Naive thymus-derived CD4-positive, alpha-beta T cell (primary cell): ENCODE measurements around the gene ZNF280C. TPM values are rescaled to one million over a fixed set of nuclear protein-coding genes. Genes with fewer than 3 reads are reported as not detected.
"Not testable (repeated sequence)": the region's sequence is repeated elsewhere in the genome, so short reads cannot be mapped to it uniquely, and the experiment has no call there.

ENCODE experiments used
- ATAC-seq: fragments of 150-1000 bp; cut with Tn5 transposase; 2 replicates; pipeline ENCODE4 v1.10.0; 2021; ENCODE audit warnings: mild to moderate bottlenecking, moderate library complexity
- CTCF ChIA-PET: fragments of 350-600 bp; sonication (Branson Sonifier 250); formaldehyde crosslinking; loops from one replicate; lab custom pipeline; 2021; ENCODE audit warnings: antibody characterized with exemption; lab: Charles Lee
- POLR2A ChIA-PET: fragments of 350-600 bp; sonication (Branson Sonifier 250); formaldehyde crosslinking; loops from one replicate; lab custom pipeline; 2021; ENCODE audit warnings: antibody characterized with exemption, inconsistent platforms; lab: Charles Lee
- DNase-seq, 9 donors: peaks; one replicate each; pipeline versions ENCODE4 v3.0.0 to v3.0.0-alpha.2; 2020 to 2022; ENCODE audit warnings: mixed read lengths in 1 of 9
- H3K27ac ChIP-seq: one replicate; pipeline ENCODE4 v1.7.0; 2013; ENCODE audit warnings: mild to moderate bottlenecking, low read depth, low read length, moderate library complexity
- H3K27me3 ChIP-seq, 2 donors: one replicate each; pipeline ENCODE4 v1.7.0; 2013; ENCODE audit warnings: low read length in 2 of 2, mild to moderate bottlenecking in 2 of 2, moderate library complexity in 2 of 2; ENCODE audit not compliant: control insufficient read depth in 2 of 2, insufficient read depth in 2 of 2
- H3K36me3 ChIP-seq, 3 experiments: 1 replicate in 2 of 3; 2 replicates in 1 of 3; pipeline ENCODE4 v1.7.0; 2013; ENCODE audit warnings: low read length in 3 of 3, mild to moderate bottlenecking in 3 of 3, moderate library complexity in 1 of 3; ENCODE audit not compliant: insufficient read depth in 3 of 3, control insufficient read depth in 2 of 3
- H3K4me1 ChIP-seq, 2 donors: one replicate each; pipeline ENCODE4 v1.7.0; 2013; ENCODE audit warnings: low read length in 2 of 2, mild to moderate bottlenecking in 2 of 2, moderate library complexity in 1 of 2; ENCODE audit not compliant: control insufficient read depth in 2 of 2, insufficient read depth in 2 of 2
- H3K4me3 ChIP-seq: 2 replicates; pipeline ENCODE4 v1.7.0; 2013; ENCODE audit warnings: mild to moderate bottlenecking, low read length
- H3K9me3 ChIP-seq, 3 experiments: 1 replicate in 2 of 3; 2 replicates in 1 of 3; pipeline ENCODE4 v1.7.0; 2013; ENCODE audit warnings: low read length in 3 of 3; ENCODE audit not compliant: control insufficient read depth in 2 of 3
- H3K27ac Mint-ChIP-seq, 9 donors: one replicate each; pipeline ENCODE4 v1.8.0; 2020 to 2022; ENCODE audit warnings: mixed read lengths in 9 of 9, mild to moderate bottlenecking in 8 of 9, moderate library complexity in 5 of 9, inconsistent platforms in 2 of 9
- H3K27me3 Mint-ChIP-seq, 5 donors: one replicate each; pipeline ENCODE4 v1.8.0; 2021 to 2022; ENCODE audit warnings: mixed read lengths in 5 of 5, mild to moderate bottlenecking in 1 of 5
- H3K36me3 Mint-ChIP-seq, 5 donors: one replicate each; pipeline ENCODE4 v1.8.0; 2020 to 2022; ENCODE audit warnings: mixed read lengths in 5 of 5, mild to moderate bottlenecking in 3 of 5, inconsistent platforms in 1 of 5
- H3K4me1 Mint-ChIP-seq, 7 donors: one replicate each; pipeline ENCODE4 v1.8.0; 2020 to 2022; ENCODE audit warnings: mixed read lengths in 7 of 7, mild to moderate bottlenecking in 3 of 7, inconsistent platforms in 1 of 7
- H3K4me3 Mint-ChIP-seq, 10 donors: one replicate each; pipeline ENCODE4 v1.8.0; 2020 to 2022; ENCODE audit warnings: mild to moderate bottlenecking in 10 of 10, mixed read lengths in 10 of 10, moderate library complexity in 6 of 10, inconsistent platforms in 2 of 10
- H3K9me3 Mint-ChIP-seq, 11 donors: one replicate each; pipeline ENCODE4 v1.8.0; 2020 to 2022; ENCODE audit warnings: mixed read lengths in 11 of 11, mild to moderate bottlenecking in 4 of 11, inconsistent platforms in 1 of 11, moderate library complexity in 1 of 11
- intact Hi-C, 2 donors: fragments of 100-400 bp; cut with micrococcal nuclease; formaldehyde crosslinking; loops; one replicate each; pipeline ENCODE4 v1.15.1; 2023
- polyA plus RNA-seq, 2 donors: library from polyadenylated mRNA; unstranded; fragments of 300-500 nt; fragmentation: Illumina TruSeq; gene quantifications; one replicate each; pipeline ENCODE4 v1.2.3, GENCODE V29; 2021
- total RNA-seq, 6 experiments: library from RNA in 5 of 6; stranded (reverse) in 5 of 6; gene quantifications; 1 replicate in 5 of 6; 2 replicates in 1 of 6; pipeline ENCODE4 v1.2.3 and lab custom pipeline; 2021 to 2026

ZNF280C gene
- total and polyA plus RNA-seq, 7 experiments from 2014 or later = 2.4 to 5.6 (median 4.0) TPM

- H3K9me3 ChIP-seq = no peaks in the 10 kb centered on the region
- Mint-ChIP-seq H3K27me3 (no peaks in the 10 kb centered on the region), H3K36me3 (peaks cover 0 to 23% (median 13%) of the 10 kb centered on the region in 5 donors), H3K27ac (no peak overlapping the region), H3K4me3 (no peak overlapping the region), H3K9me3 (peaks cover 0 to 3% (median 0%) of the 10 kb centered on the region in 11 donors), H3K4me1 (peaks cover 9 to 26% (median 21%) of the 10 kb centered on the region in 7 donors)
- H3K27ac ChIP-seq = no peak overlapping the region
- DNase-seq = no peak
- intact Hi-C loops = no loop called here
- ChIA-PET POLR2A (no interaction called here), CTCF (interaction anchor here (0.7 kb wide), 1 partner anchor 331 kb away, joined by 3 read pairs; no protein-coding TSS in a partner anchor)
- no peaks in the 10 kb centered on the region for H3K36me3 ChIP-seq
- H3K4me1 ChIP-seq = no peaks in the 10 kb centered on the region
- H3K4me3 ChIP-seq = no peak overlapping the region
- no peak for ATAC-seq
- no peaks in the 10 kb centered on the region for H3K27me3 ChIP-seq
Observed at GRCh38 chrX:130251671-130252070, 17.0 kb downstream of the ZNF280C start.

- ChIA-PET CTCF (no interaction called here), POLR2A (no interaction called here)
- H3K4me1 Mint-ChIP-seq = peaks cover 9 to 16% (median 11%) of the 10 kb centered on the region in 7 donors
- no peaks in the 10 kb centered on the region for H3K27me3 Mint-ChIP-seq
- no peaks in the 10 kb centered on the region for H3K36me3 ChIP-seq
- H3K27ac Mint-ChIP-seq = no peak overlapping the region
- no peaks in the 10 kb centered on the region for H3K27me3 ChIP-seq
- H3K4me3 ChIP-seq = no peak overlapping the region
- intact Hi-C loops = no loop called here
- DNase-seq (no peak), ATAC-seq (no peak)
- H3K9me3 Mint-ChIP-seq = peaks cover 0 to 2% (median 0%) of the 10 kb centered on the region in 11 donors
- no peak overlapping the region for H3K4me3 Mint-ChIP-seq
- H3K4me1 ChIP-seq = no peaks in the 10 kb centered on the region
- H3K36me3 Mint-ChIP-seq = peaks cover 0 to 14% (median 7%) of the 10 kb centered on the region in 5 donors
- H3K27ac ChIP-seq = no peak overlapping the region
- H3K9me3 ChIP-seq = no peaks in the 10 kb centered on the region
Observed at GRCh38 chrX:130247996-130248395, 20.7 kb downstream of the ZNF280C start.

GRCh38 chrX:130246084-130246483 is 22.6 kb downstream of the ZNF280C start:
- peaks cover 9 to 16% (median 11%) of the 10 kb centered on the region in 7 donors for H3K4me1 Mint-ChIP-seq
- Histone ChIP-seq H3K4me3 (no peak overlapping the region), H3K27ac (no peak overlapping the region), H3K27me3 (no peaks in the 10 kb centered on the region), H3K4me1 (no peaks in the 10 kb centered on the region), H3K36me3 (peaks cover 0 to 5% (median 0%) of the 10 kb centered on the region in 3 experiments), H3K9me3 (no peaks in the 10 kb centered on the region)
- intact Hi-C loops = no loop called here
- H3K9me3 Mint-ChIP-seq = no peaks in the 10 kb centered on the region
- H3K27ac Mint-ChIP-seq = no peak overlapping the region
- DNase-seq (no peak), ATAC-seq (no peak)
- H3K27me3 Mint-ChIP-seq = no peaks in the 10 kb centered on the region
- no peak overlapping the region for H3K4me3 Mint-ChIP-seq
- H3K36me3 Mint-ChIP-seq = peaks cover 0 to 14% (median 7%) of the 10 kb centered on the region in 5 donors
- CTCF ChIA-PET = interaction anchor here (0.6 kb wide), 1 partner anchor 20 kb away, joined by 3 read pairs; no protein-coding TSS in a partner anchor
- POLR2A ChIA-PET = no interaction called here

GRCh38 chrX:130245441-130245840 is 23.3 kb downstream of the ZNF280C start:
- no peaks in the 10 kb centered on the region for H3K9me3 Mint-ChIP-seq
- POLR2A ChIA-PET = no interaction called here

GRCh38 chrX:130231184-130231583 is 37.5 kb downstream of the ZNF280C start:
- H3K27me3 ChIP-seq, DNase-seq, H3K36me3 ChIP-seq, H3K27ac Mint-ChIP-seq, H3K27me3 Mint-ChIP-seq, intact Hi-C loops, POLR2A ChIA-PET, H3K9me3 Mint-ChIP-seq, H3K27ac ChIP-seq, H3K4me1 ChIP-seq, ATAC-seq, H3K4me3 ChIP-seq, H3K4me3 Mint-ChIP-seq, H3K4me1 Mint-ChIP-seq, H3K9me3 ChIP-seq: not testable (repeated sequence)
- peaks cover 3 to 27% (median 11%) of the 10 kb centered on the region in 5 donors for H3K36me3 Mint-ChIP-seq
- CTCF ChIA-PET = interaction anchor here (0.6 kb wide), 1 partner anchor 517 kb away, joined by 3 read pairs; no protein-coding TSS in a partner anchor

More at GRCh38 chrX:130245441-130245840, 23.3 kb downstream of the ZNF280C start:
- H3K36me3 ChIP-seq = peaks cover 0 to 5% (median 0%) of the 10 kb centered on the region in 3 experiments
- Mint-ChIP-seq H3K4me3 (no peak overlapping the region), H3K36me3 (peaks cover 0 to 13% (median 7%) of the 10 kb centered on the region in 5 donors), H3K4me1 (peaks cover 7 to 13% (median 9%) of the 10 kb centered on the region in 7 donors), H3K27ac (no peak overlapping the region), H3K27me3 (no peaks in the 10 kb centered on the region)
- H3K4me1 ChIP-seq = no peaks in the 10 kb centered on the region
- no peak overlapping the region for H3K4me3 ChIP-seq
- ATAC-seq = no peak
- H3K9me3 ChIP-seq = no peaks in the 10 kb centered on the region
- CTCF ChIA-PET = interaction anchor here (0.6 kb wide), 1 partner anchor 21 kb away, joined by 3 read pairs; no protein-coding TSS in a partner anchor
- no peak overlapping the region for H3K27ac ChIP-seq
- no peak for DNase-seq
- H3K27me3 ChIP-seq = no peaks in the 10 kb centered on the region
- intact Hi-C loops = no loop called here

GRCh38 chrX:130228871-130229270 is 39.8 kb downstream of the ZNF280C start:
- ATAC-seq (no peak), DNase-seq (no peak)
- H3K4me1 Mint-ChIP-seq = peaks cover 0 to 1% (median 0%) of the 10 kb centered on the region in 7 donors
- Histone ChIP-seq H3K4me1 (no peaks in the 10 kb centered on the region), H3K4me3 (no peak overlapping the region), H3K27me3 (no peaks in the 10 kb centered on the region), H3K27ac (no peak overlapping the region), H3K9me3 (no peaks in the 10 kb centered on the region), H3K36me3 (peaks cover 0 to 6% (median 0%) of the 10 kb centered on the region in 3 experiments)
- ChIA-PET CTCF (no interaction called here), POLR2A (no interaction called here)
- intact Hi-C loops = no loop called here
- H3K27ac Mint-ChIP-seq = no peak overlapping the region
- no peaks in the 10 kb centered on the region for H3K9me3 Mint-ChIP-seq
- H3K27me3 Mint-ChIP-seq = no peaks in the 10 kb centered on the region
- peaks cover 0 to 19% (median 7%) of the 10 kb centered on the region in 5 donors for H3K36me3 Mint-ChIP-seq
- no peak overlapping the region for H3K4me3 Mint-ChIP-seq

- no peak for ATAC-seq
- no peak for DNase-seq
- no peak overlapping the region for H3K4me3 ChIP-seq
- no peaks in the 10 kb centered on the region for H3K9me3 ChIP-seq
- CTCF ChIA-PET = no interaction called here
- Mint-ChIP-seq H3K36me3 (peaks cover 0 to 10% (median 3%) of the 10 kb centered on the region in 5 donors), H3K9me3 (no peaks in the 10 kb centered on the region), H3K27ac (no peak overlapping the region), H3K4me3 (no peak overlapping the region), H3K27me3 (no peaks in the 10 kb centered on the region), H3K4me1 (peaks cover 0 to 6% (median 1%) of the 10 kb centered on the region in 7 donors)
- intact Hi-C loops = no loop called here
- H3K27me3 ChIP-seq = no peaks in the 10 kb centered on the region
- H3K4me1 ChIP-seq = no peaks in the 10 kb centered on the region
- H3K27ac ChIP-seq = no peak overlapping the region
- POLR2A ChIA-PET = no interaction called here
- peaks cover 0 to 6% (median 0%) of the 10 kb centered on the region in 3 experiments for H3K36me3 ChIP-seq
Observed at GRCh38 chrX:130224810-130225209, 43.9 kb downstream of the ZNF280C start.
